ENCODE measurements around the gene DCP1A.

The DCP1A gene

GRCh38 chr3:53234130-53234840 is 113.1 kb downstream of the DCP1A start:
- no peak overlapping the region for H3K4me3 ChIP-seq
- no peak overlapping the region for H3K27ac ChIP-seq

Measured in skin epidermis (tissue), 12 donors.